Body of pancreas (tissue), 4 donors: Measurements from ENCODE around the gene PHAF1.

ENCODE experiments used
- CTCF ChIP-seq, 7 experiments: fragments of 450-650 bp in 4 of 7; fragments of 200-600 bp in 3 of 7; sonication (generic) in 3 of 7; IDR thresholded peaks; one replicate each; pipeline ENCODE4 v1.5.1; 2016 to 2019; ENCODE audit warnings: antibody characterized with exemption in 7 of 7
- POLR2A ChIP-seq, 3 donors: fragments of 450-650 bp; IDR thresholded peaks; one replicate each; pipeline ENCODE4 v1.6.1; 2016; ENCODE audit warnings: antibody characterized with exemption in 3 of 3, mild to moderate bottlenecking in 2 of 3

- TF ChIP-seq CTCF (IDR thresholded peaks at IDR 0.05): no peak
- TF ChIP-seq POLR2A (IDR thresholded peaks at IDR 0.05): no peak
These were observed 77.6 kb downstream of the PHAF1 start for GRCh38 chr16:67187175-67187890.
